ENCODE data around the gene PCP2. TPM values are rescaled to one million over a fixed set of nuclear protein-coding genes. Genes with fewer than 3 reads are reported as not detected.
A peak's percentile ranks its signal among the peaks of the same experiment; 100 is the strongest.

Gene PCP2
- total RNA-seq, 3 donors from 2014 or later (not counting 1 experiment from before 2014, with no cell fraction given), result 5.4 to 8.4 (median 7.7) TPM

DNA sequence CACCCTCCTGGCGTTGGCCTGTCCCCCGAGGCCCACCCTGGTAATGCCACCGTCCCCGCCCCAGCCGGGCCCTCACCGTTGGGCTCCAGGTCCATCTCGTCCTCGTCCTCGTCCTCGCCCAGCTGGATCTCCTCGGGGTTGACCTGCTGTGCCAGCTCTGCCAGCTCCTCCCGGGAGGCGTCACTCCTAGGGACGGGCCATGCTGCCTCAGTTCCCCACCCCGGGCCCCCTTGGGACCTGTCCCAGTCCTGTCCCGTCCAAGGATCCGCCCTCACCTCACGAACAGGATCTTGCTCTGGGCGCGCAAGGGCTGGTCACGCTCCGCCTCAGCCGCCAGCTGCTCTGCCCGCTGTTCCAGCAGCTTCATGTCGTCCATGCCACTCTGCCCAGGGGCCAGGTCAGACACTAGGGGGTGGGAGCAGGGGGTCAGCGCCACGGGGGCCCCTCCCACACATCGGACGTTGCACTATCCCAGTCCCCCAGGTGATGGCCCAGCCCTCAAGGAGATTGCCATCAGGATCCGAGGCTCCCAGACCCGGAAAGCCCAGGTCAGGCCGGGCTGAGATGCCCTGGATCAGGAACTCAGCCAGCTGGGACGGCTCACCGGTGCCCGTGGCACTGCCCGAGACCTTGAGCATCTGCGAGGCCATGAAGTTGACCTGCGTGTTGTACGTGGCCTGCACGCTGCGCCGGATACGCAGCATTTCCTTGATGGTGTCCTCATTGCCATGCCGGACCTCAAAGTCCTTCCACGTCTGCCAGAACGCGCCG is 13.7 kb downstream of the PCP2 start:
- Histone ChIP-seq H3K36me3 (ENCODE audit: control insufficient read depth, insufficient read depth, low read length) (peaks cover 49% of the 10 kb centered on the region), H3K4me1 (ENCODE audit: control insufficient read depth, insufficient read depth, low read length) (no peaks in the 10 kb centered on the region), H3K27me3 (ENCODE audit: control insufficient read depth, insufficient read depth, low read length) (no peaks in the 10 kb centered on the region), H3K27ac (ENCODE audit: low read length) (no peak overlapping the region), H3K9me3 (ENCODE audit: control insufficient read depth, insufficient read depth, low read length) (no peaks in the 10 kb centered on the region), H3K4me3 (ENCODE audit: low read length) (no peak overlapping the region)
- Mint-ChIP-seq H3K4me3 (no peak overlapping the region), H3K36me3 (no peaks in the 10 kb centered on the region), H3K27me3 (ENCODE audit: low read depth in 2 of 2) (no peaks in the 10 kb centered on the region), H3K4me1 (peaks cover 0 to 13% of the 10 kb centered on the region in 2 donors), H3K27ac (no peak overlapping the region), H3K9me3 (no peaks in the 10 kb centered on the region)
- intact Hi-C loops (cut with micrococcal nuclease), result no loop called here
- no peak for ATAC-seq
- TF ChIP-seq, protein P1, sequence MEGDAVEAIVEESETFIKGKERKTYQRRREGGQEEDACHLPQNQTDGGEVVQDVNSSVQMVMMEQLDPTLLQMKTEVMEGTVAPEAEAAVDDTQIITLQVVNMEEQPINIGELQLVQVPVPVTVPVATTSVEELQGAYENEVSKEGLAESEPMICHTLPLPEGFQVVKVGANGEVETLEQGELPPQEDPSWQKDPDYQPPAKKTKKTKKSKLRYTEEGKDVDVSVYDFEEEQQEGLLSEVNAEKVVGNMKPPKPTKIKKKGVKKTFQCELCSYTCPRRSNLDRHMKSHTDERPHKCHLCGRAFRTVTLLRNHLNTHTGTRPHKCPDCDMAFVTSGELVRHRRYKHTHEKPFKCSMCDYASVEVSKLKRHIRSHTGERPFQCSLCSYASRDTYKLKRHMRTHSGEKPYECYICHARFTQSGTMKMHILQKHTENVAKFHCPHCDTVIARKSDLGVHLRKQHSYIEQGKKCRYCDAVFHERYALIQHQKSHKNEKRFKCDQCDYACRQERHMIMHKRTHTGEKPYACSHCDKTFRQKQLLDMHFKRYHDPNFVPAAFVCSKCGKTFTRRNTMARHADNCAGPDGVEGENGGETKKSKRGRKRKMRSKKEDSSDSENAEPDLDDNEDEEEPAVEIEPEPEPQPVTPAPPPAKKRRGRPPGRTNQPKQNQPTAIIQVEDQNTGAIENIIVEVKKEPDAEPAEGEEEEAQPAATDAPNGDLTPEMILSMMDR (IDR thresholded peaks at IDR 0.05), result no peak
- WGBS (ENCODE audit: insufficient coverage), result 97% methylated on average over 48 of the region's 48 CpGs
- DNase-seq, result no peak

DNA sequence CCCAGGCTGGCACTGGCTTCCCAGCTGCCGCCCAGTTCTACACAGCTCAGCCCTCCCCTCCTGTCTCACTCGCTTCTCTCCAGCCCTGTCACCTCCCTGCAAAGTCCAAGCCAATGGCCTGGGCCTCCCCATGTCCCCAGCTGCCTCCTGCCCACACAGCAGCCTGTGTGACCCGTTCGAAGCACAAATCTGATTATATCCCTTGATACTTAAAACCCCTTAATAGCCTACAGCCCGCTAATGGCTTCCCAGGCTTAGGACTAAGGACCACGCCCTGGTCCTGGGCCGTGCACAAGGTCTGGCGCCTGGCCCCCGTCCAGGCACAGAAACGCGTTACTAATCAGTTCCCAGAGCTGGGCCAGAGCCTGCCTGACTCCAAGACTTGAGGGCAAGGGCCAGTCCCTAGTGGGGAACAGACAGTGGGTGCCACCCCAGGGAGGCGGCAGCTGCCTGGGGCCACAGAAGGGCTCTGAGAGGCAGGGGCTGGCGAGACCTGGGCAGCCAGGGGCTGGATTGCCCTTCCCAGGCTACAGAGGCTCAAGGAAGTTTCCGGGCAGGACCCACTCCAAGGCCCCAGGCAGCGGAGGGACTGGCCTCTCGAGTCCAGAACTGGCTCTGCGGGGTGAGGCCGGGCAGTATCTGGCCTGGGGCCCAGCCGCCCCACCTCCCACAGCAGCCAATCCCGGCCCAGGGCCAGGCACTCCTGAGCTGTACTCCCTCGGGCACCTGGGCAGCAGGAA is 14.6 kb downstream of the PCP2 start:
- no peak overlapping the region for H3K27ac ChIP-seq (ENCODE audit: low read length)
- intact Hi-C loops (cut with micrococcal nuclease), result no loop called here
- Mint-ChIP-seq H3K27me3 (ENCODE audit: low read depth in 2 of 2) (no peaks in the 10 kb centered on the region), H3K4me1 (peaks cover 0 to 12% of the 10 kb centered on the region in 2 donors), H3K27ac (peak overlapping the region in 1 of 2 donors; percentile 38), H3K4me3 (no peak overlapping the region), H3K9me3 (no peaks in the 10 kb centered on the region), H3K36me3 (no peaks in the 10 kb centered on the region)
- no peak for DNase-seq
- H3K36me3 ChIP-seq (ENCODE audit: control insufficient read depth, insufficient read depth, low read length), result peaks cover 43% of the 10 kb centered on the region
- no peak for ATAC-seq
- H3K27me3 ChIP-seq (ENCODE audit: control insufficient read depth, insufficient read depth, low read length), result no peaks in the 10 kb centered on the region
- no peak overlapping the region for H3K4me3 ChIP-seq (ENCODE audit: low read length)
- H3K4me1 ChIP-seq (ENCODE audit: control insufficient read depth, insufficient read depth, low read length), result no peaks in the 10 kb centered on the region
- WGBS (ENCODE audit: insufficient coverage), result 96% methylated on average over 21 of the region's 21 CpGs
- H3K9me3 ChIP-seq (ENCODE audit: control insufficient read depth, insufficient read depth, low read length), result no peaks in the 10 kb centered on the region
- TF ChIP-seq, protein P1 (IDR thresholded peaks at IDR 0.05), result no peak

- no peak overlapping the region for H3K4me3 Mint-ChIP-seq
- Histone ChIP-seq H3K36me3 (ENCODE audit: control insufficient read depth, insufficient read depth, low read length) (peaks cover 39% of the 10 kb centered on the region), H3K4me3 (ENCODE audit: low read length) (no peak overlapping the region), H3K9me3 (ENCODE audit: control insufficient read depth, insufficient read depth, low read length) (no peaks in the 10 kb centered on the region), H3K27ac (ENCODE audit: low read length) (no peak overlapping the region), H3K27me3 (ENCODE audit: control insufficient read depth, insufficient read depth, low read length) (no peaks in the 10 kb centered on the region), H3K4me1 (ENCODE audit: control insufficient read depth, insufficient read depth, low read length) (no peaks in the 10 kb centered on the region)
- H3K27ac Mint-ChIP-seq, result peak overlapping the region in 1 of 2 donors; percentile 38
- no peaks in the 10 kb centered on the region for H3K27me3 Mint-ChIP-seq (ENCODE audit: low read depth in 2 of 2)
- intact Hi-C loops (cut with micrococcal nuclease), result no loop called here
- ATAC-seq (no peak), DNase-seq (no peak)
- WGBS (ENCODE audit: insufficient coverage), result 93% methylated on average over 4 of the region's 4 CpGs
- H3K36me3 Mint-ChIP-seq, result no peaks in the 10 kb centered on the region
- H3K9me3 Mint-ChIP-seq, result no peaks in the 10 kb centered on the region
- TF ChIP-seq, protein P1 (IDR thresholded peaks at IDR 0.05), result no peak
- H3K4me1 Mint-ChIP-seq, result peaks cover 0 to 12% of the 10 kb centered on the region in 2 donors
These were observed 15.2 kb downstream of the PCP2 start for GRCh38 chr19:7618348-7618747.
